A549 (cell line): ENCODE measurements around the gene CHRNA10. TPM values are rescaled to one million over a fixed set of nuclear protein-coding genes. Genes with fewer than 3 reads are reported as not detected.

Experiments
- ATAC-seq, 2 experiments: fragments of 200-7000 bp in 1 of 2; fragments of >200 bp in 1 of 2; cut with Nextera tagmentation in 1 of 2; cut with Tn5 transposase in 1 of 2; 3 replicates each; pipeline versions ENCODE4 v1.8.0 to v1.9.1; 2018 to 2020; ENCODE audit warnings: mild to moderate bottlenecking in 1 of 2, moderate library complexity in 1 of 2
- CTCF ChIA-PET: fragments of 300-600 bp; sonication (Branson Sonifier 250); formaldehyde crosslinking; extraction: SDS; loops from one replicate; lab custom pipeline; 2021; ENCODE audit warnings: antibody characterized with exemption, inconsistent platforms; lab: Yijun Ruan, JAX
- POLR2A ChIA-PET: fragments of 350-600 bp; formaldehyde crosslinking; extraction: SDS; loops from one replicate; lab custom pipeline; 2021; ENCODE audit warnings: antibody characterized with exemption, inconsistent platforms; lab: Yijun Ruan, JAX
- DNase-seq, 2 experiments: peaks; one replicate each; pipeline versions ENCODE4 v3.0.0 to v3.0.0-alpha.2; 2011 to 2016; ENCODE audit warnings: low read depth in 1 of 2, low spot score in 1 of 2
- FAIRE-seq: peaks from 2 replicates; lab custom pipeline; 2011; peaks lifted over from hg19 to GRCh38; lab: Jason Lieb, UNC
- H3K27ac ChIP-seq, 2 experiments: fragments of >200 bp; sonication (Bioruptor Twin); formaldehyde crosslinking; 3 replicates each; pipeline ENCODE4 v1.5.1; 2016 to 2017
- H3K4me1 ChIP-seq: fragments of >200 bp; sonication (Bioruptor Twin); formaldehyde crosslinking; 3 replicates; pipeline ENCODE4 v1.6.1; 2016
- H3K4me2 ChIP-seq: fragments of >200 bp; sonication (Bioruptor Twin); formaldehyde crosslinking; 3 replicates; pipeline ENCODE4 v1.6.1; 2016
- H3K4me3 ChIP-seq: fragments of >200 bp; sonication (Bioruptor Twin); formaldehyde crosslinking; 3 replicates; pipeline ENCODE4 v1.5.1; 2016
- H3K9me3 ChIP-seq: fragments of >200 bp; sonication (Bioruptor Twin); formaldehyde crosslinking; 3 replicates; pipeline ENCODE4 v1.6.1; 2016
- BCL3 ChIP-seq: fragments of >200 bp; sonication (Bioruptor Twin); formaldehyde crosslinking; IDR thresholded peaks from 3 replicates; pipeline ENCODE4 v1.6.1; 2016
- CBX2 ChIP-seq: fragments of 200-600 bp; sonication (generic); IDR thresholded peaks from 2 replicates; pipeline ENCODE4 v1.6.1; 2016; ENCODE audit warnings: low read depth, mild to moderate bottlenecking, borderline replicate concordance
- CBX8 ChIP-seq: fragments of 200-600 bp; sonication (generic); IDR thresholded peaks from 2 replicates; pipeline ENCODE4 v1.6.1; 2016
- CHD2 ChIP-seq: fragments of 150-350 bp; IDR thresholded peaks from 2 replicates; pipeline ENCODE4 v1.6.1; 2014; ENCODE audit warnings: low read length; ENCODE audit not compliant: partially characterized antibody
- E2F6 ChIP-seq: IDR thresholded peaks from 2 replicates; pipeline ENCODE4 v1.6.1; 2012; ENCODE audit warnings: low read depth, borderline replicate concordance
- EHF ChIP-seq: fragments of 250-450 bp; sonication (Bioruptor Pico); IDR thresholded peaks from 2 replicates; pipeline ENCODE4 v1.5.0; 2020; ENCODE audit warnings: mild to moderate bottlenecking
- EHMT2 ChIP-seq: fragments of 200-600 bp; sonication (generic); IDR thresholded peaks from 2 replicates; pipeline ENCODE4 v1.6.1; 2016; ENCODE audit warnings: antibody characterized with exemption, low read depth, mild to moderate bottlenecking, moderate library complexity
- ELK1 ChIP-seq: fragments of 150-350 bp; IDR thresholded peaks from 2 replicates; pipeline ENCODE4 v1.6.1; 2014; ENCODE audit warnings: low read depth, mild to moderate bottlenecking, low read length
- FOSB ChIP-seq: fragments of 250-450 bp; sonication (Bioruptor Pico); IDR thresholded peaks from 2 replicates; pipeline ENCODE4 v1.5.0; 2020; ENCODE audit warnings: mild to moderate bottlenecking, moderate library complexity
- HDAC2 ChIP-seq: fragments of 200-600 bp; sonication (generic); IDR thresholded peaks from 2 replicates; pipeline ENCODE4 v1.6.1; 2016
- HMGXB4 ChIP-seq: fragments of 250-450 bp; sonication (Bioruptor Pico); IDR thresholded peaks from 2 replicates; pipeline ENCODE4 v1.5.0; 2021; ENCODE audit warnings: mild to moderate bottlenecking, moderate library complexity, borderline replicate concordance
- HOXB5 ChIP-seq: fragments of 250-450 bp; sonication (Bioruptor Pico); IDR thresholded peaks from 2 replicates; pipeline ENCODE4 v1.5.0; 2020; ENCODE audit warnings: mild to moderate bottlenecking, moderate library complexity
- JUN ChIP-seq, 2 experiments: fragments of >200 bp; sonication (Bioruptor Twin); formaldehyde crosslinking; IDR thresholded peaks; 2 replicates in 1 of 2; 3 replicates in 1 of 2; pipeline ENCODE4 v1.6.1; 2016 to 2017
- KDM5A ChIP-seq: fragments of 200-600 bp; sonication (generic); IDR thresholded peaks from 2 replicates; pipeline ENCODE4 v1.6.1; 2016; ENCODE audit warnings: antibody characterized with exemption, mild to moderate bottlenecking
- MAFK ChIP-seq: fragments of 450-650 bp; IDR thresholded peaks from 2 replicates; pipeline ENCODE4 v1.6.1; 2014; ENCODE audit not compliant: partially characterized antibody
- NFE2L2 ChIP-seq: fragments of 150-350 bp; conservative IDR thresholded peaks from 2 replicates; pipeline ENCODE4 v1.6.1; 2014; ENCODE audit warnings: low read length
- NPAS2 ChIP-seq: fragments of 250-450 bp; sonication (Bioruptor Pico); IDR thresholded peaks from 2 replicates; pipeline ENCODE4 v1.8.0; 2022; ENCODE audit warnings: mild to moderate bottlenecking, moderate library complexity, borderline replicate concordance
- PHF8 ChIP-seq: fragments of 200-600 bp; sonication (generic); IDR thresholded peaks from 2 replicates; pipeline ENCODE4 v1.6.1; 2016; ENCODE audit warnings: low read depth, mild to moderate bottlenecking, antibody characterized with exemption, moderate library complexity, borderline replicate concordance
- POLR2A ChIP-seq: IDR thresholded peaks from 2 replicates; pipeline ENCODE4 v1.6.1; 2012; ENCODE audit warnings: mild to moderate bottlenecking, low read length
- RAD21 ChIP-seq, 2 experiments: fragments of >200 bp in 1 of 2; sonication (Bioruptor Twin) in 1 of 2; formaldehyde crosslinking in 1 of 2; IDR thresholded peaks in 1 of 2; conservative IDR thresholded peaks in 1 of 2; 2 replicates in 1 of 2; 3 replicates in 1 of 2; pipeline ENCODE4 v1.6.1; 2012 to 2018; ENCODE audit warnings: inconsistent platforms in 1 of 2
- REST ChIP-seq: fragments of 200-600 bp; sonication (generic); IDR thresholded peaks from 2 replicates; pipeline ENCODE4 v1.6.1; 2016; ENCODE audit warnings: antibody characterized with exemption, mild to moderate bottlenecking, moderate library complexity
- TFCP2L1 ChIP-seq: fragments of 250-450 bp; sonication (Bioruptor Pico); IDR thresholded peaks from 2 replicates; pipeline ENCODE4 v1.5.0; 2021; ENCODE audit warnings: mild to moderate bottlenecking
- WGBS: methylation state at CpG from one replicate; pipeline ENCODE4 v1.1.6; 2017; ENCODE audit errors: missing lambda C conversion rate; 5-methylcytosine and 5-hydroxymethylcytosine counted together
- polyA plus RNA-seq, 4 experiments: library from polyadenylated mRNA; depleted of rRNA in 3 of 4; stranded (reverse); fragments of >200 nt; fragmentation: RNase III in 1 of 4; extraction: RNeasy Plus Mini Kit Qiagen cat#74134 plus additional on column Dnase treatment in 1 of 4; gene quantifications; 2 replicates in 3 of 4; 3 replicates in 1 of 4; pipeline ENCODE4 v1.2.3, GENCODE V29; 2011 to 2017

CHRNA10 gene
- polyA plus RNA-seq, 2 of the 4 experiments (the other 2 are of a cell fraction), result 0.44 to 0.85 TPM

GRCh38 chr11:3641191-3641590 is 30.0 kb downstream of the CHRNA10 start:
- no peak overlapping the region for H3K4me3 ChIP-seq
- ChIA-PET POLR2A (no interaction called here), CTCF (no interaction called here)
- H3K4me2 ChIP-seq, result no peak overlapping the region
- WGBS, result 61% methylated on average over 8 of the region's 8 CpGs
- FAIRE-seq, result no peak
- no peak for ATAC-seq
- H3K4me1 ChIP-seq, result peaks cover 27% of the 10 kb centered on the region
- DNase-seq, result no peak
- no peak for TF ChIP-seq REST
- TF ChIP-seq JUN (IDR thresholded peaks at IDR 0.05), result no peak
- no peaks in the 10 kb centered on the region for H3K9me3 ChIP-seq
- H3K27ac ChIP-seq, result no peak overlapping the region

GRCh38 chr11:3639841-3640240 is 31.3 kb downstream of the CHRNA10 start:
- H3K4me1 ChIP-seq, result peaks cover 19% of the 10 kb centered on the region

GRCh38 chr11:3638513-3638912 is 32.7 kb downstream of the CHRNA10 start:
- no peak overlapping the region for H3K27ac ChIP-seq
- no peak for ATAC-seq
- no peak overlapping the region for H3K4me2 ChIP-seq
- POLR2A ChIA-PET, result no interaction called here
- CTCF ChIA-PET, result interaction anchor here (1.5 kb wide), 1 partner anchor 171 kb away, joined by 3 read pairs; no protein-coding TSS in a partner anchor
- H3K9me3 ChIP-seq, result no peaks in the 10 kb centered on the region
- no peak overlapping the region for H3K4me3 ChIP-seq
- DNase-seq, result no peak
- 75% methylated on average over 3 of the region's 5 CpGs for WGBS
- H3K4me1 ChIP-seq, result peaks cover 11% of the 10 kb centered on the region
- FAIRE-seq, result no peak
- TF ChIP-seq CBX2 (no peak), EHMT2 (no peak), ELK1 (no peak), TFCP2L1 (CRISPR knock-in tag) (no peak), PHF8 (no peak), FOSB (CRISPR knock-in tag) (no peak), POLR2A (no peak), NFE2L2 (no peak)

More at GRCh38 chr11:3639841-3640240, 31.3 kb downstream of the CHRNA10 start:
- FAIRE-seq, result no peak
- 91% methylated on average over 14 of the region's 14 CpGs for WGBS
- Histone ChIP-seq H3K9me3 (no peaks in the 10 kb centered on the region), H3K4me3 (no peak overlapping the region), H3K27ac (no peak overlapping the region), H3K4me2 (no peak overlapping the region)
- CTCF ChIA-PET, result interaction anchor here (1.5 kb wide), 1 partner anchor 169 kb away, joined by 3 read pairs; no protein-coding TSS in a partner anchor
- TF ChIP-seq HDAC2 (no peak), JUN (IDR thresholded peaks at IDR 0.05) (no peak), RAD21 (conservative IDR thresholded peaks at IDR 0.05 in 1 of 2, IDR thresholded peaks at IDR 0.05 in 1 of 2) (no peak), CHD2 (no peak), FOSB (CRISPR knock-in tag) (no peak), BCL3 (no peak), EHF (CRISPR knock-in tag) (no peak), MAFK (no peak), CBX8 (no peak), KDM5A (no peak), NPAS2 (CRISPR knock-in tag) (no peak), HOXB5 (no peak), TFCP2L1 (CRISPR knock-in tag) (no peak), HMGXB4 (no peak), E2F6 (no peak)
- POLR2A ChIA-PET, result no interaction called here
- ATAC-seq, result no peak
- DNase-seq, result no peak
